SK-N-SH (cell line): ENCODE data around the gene STYK1. TPM values are rescaled to one million over a fixed set of nuclear protein-coding genes. Genes with fewer than 3 reads are reported as not detected.

Experiments
- CTCF ChIA-PET: fragments of 300-600, 350-600 bp; formaldehyde crosslinking; extraction: SDS; loops from one replicate; lab custom pipeline; 2021; lab: Yijun Ruan, JAX
- POLR2A ChIA-PET: fragments of 350-600 bp; sonication (Branson Sonifier 250); formaldehyde crosslinking; extraction: SDS; loops from one replicate; lab custom pipeline; 2020; ENCODE audit warnings: antibody characterized with exemption, inconsistent platforms; lab: Yijun Ruan, JAX
- DNase-seq: peaks from one replicate; pipeline ENCODE4 v3.0.0; 2012
- H2AFZ ChIP-seq: fragments of 200-600 bp; sonication (generic); 2 replicates; pipeline ENCODE4 v1.8.1; 2016; ENCODE audit warnings: antibody characterized with exemption, mild to moderate bottlenecking, low read depth
- H3F3A ChIP-seq: fragments of 200-600 bp; sonication (generic); replicated peaks from 2 replicates; pipeline ENCODE3; 2016; ENCODE audit warnings: antibody characterized with exemption, mild to moderate bottlenecking; ENCODE audit not compliant: insufficient read depth
- H3K27ac ChIP-seq, 2 experiments: fragments of 200-500 bp in 1 of 2; fragments of 200-600 bp in 1 of 2; sonication (Bioruptor generic) in 1 of 2; sonication (generic), shearing (Covaris generic) in 1 of 2; 2 replicates each; pipeline versions ENCODE4 v1.5.1 to v1.6.1; 2014 to 2016; ENCODE audit warnings: low read depth in 2 of 2, inconsistent platforms in 1 of 2, low read length in 1 of 2, mild to moderate bottlenecking in 1 of 2, mixed read lengths in 1 of 2
- H3K27me3 ChIP-seq: fragments of 200-600 bp; sonication (generic), shearing (Covaris generic); 2 replicates; pipeline ENCODE4 v1.6.1; 2016; ENCODE audit warnings: mixed run types; ENCODE audit not compliant: insufficient read depth
- H3K36me3 ChIP-seq, 2 experiments: fragments of 200-500 bp in 1 of 2; fragments of 200-600 bp in 1 of 2; sonication (Bioruptor generic) in 1 of 2; sonication (generic) in 1 of 2; replicated peaks in 1 of 2; 2 replicates each; pipeline versions ENCODE3 to v1.5.1; 2014 to 2016; ENCODE audit warnings: low read length in 1 of 2, mild to moderate bottlenecking in 1 of 2; ENCODE audit not compliant: insufficient read depth in 2 of 2, control insufficient read depth in 1 of 2
- H3K4me1 ChIP-seq, 2 experiments: fragments of 200-500 bp in 1 of 2; fragments of 200-600 bp in 1 of 2; sonication (Bioruptor generic) in 1 of 2; sonication (generic), shearing (Covaris generic) in 1 of 2; 2 replicates each; pipeline versions ENCODE4 v1.5.1 to v1.6.1; 2014 to 2016; ENCODE audit warnings: low read depth in 1 of 2, low read length in 1 of 2, mixed run types in 1 of 2; ENCODE audit not compliant: insufficient read depth in 2 of 2, control insufficient read depth in 1 of 2
- H3K4me2 ChIP-seq: fragments of 200-600 bp; sonication (generic), shearing (Covaris generic); 2 replicates; pipeline ENCODE4 v1.6.1; 2017; ENCODE audit warnings: mixed run types
- H3K4me3 ChIP-seq, 2 experiments: fragments of 200-500 bp in 1 of 2; fragments of 200-600 bp in 1 of 2; sonication (Bioruptor generic) in 1 of 2; sonication (generic), shearing (Covaris generic) in 1 of 2; 2 replicates each; pipeline versions ENCODE4 v1.5.1 to v1.8.1; 2014 to 2016; ENCODE audit warnings: low read depth in 2 of 2, inconsistent platforms in 1 of 2, low read length in 1 of 2, mild to moderate bottlenecking in 1 of 2, mixed read lengths in 1 of 2, moderate library complexity in 1 of 2
- H3K79me2 ChIP-seq: fragments of 200-600 bp; sonication (generic); 2 replicates; pipeline ENCODE4 v1.8.1; 2017; ENCODE audit warnings: mild to moderate bottlenecking; ENCODE audit not compliant: insufficient read depth
- H3K9ac ChIP-seq: fragments of 200-600 bp; sonication (generic); 2 replicates; pipeline ENCODE4 v1.6.1; 2017; ENCODE audit warnings: mixed run types
- H3K9me2 ChIP-seq: fragments of 200-600 bp; sonication (generic); 2 replicates; pipeline ENCODE4 v1.6.1; 2017; ENCODE audit warnings: mixed run types
- H3K9me3 ChIP-seq: fragments of 200-600 bp; sonication (generic); 2 replicates; pipeline ENCODE4 v1.6.1; 2017; ENCODE audit warnings: mixed run types, mild to moderate bottlenecking, moderate library complexity
- H4K20me1 ChIP-seq: fragments of 200-600 bp; sonication (generic); 2 replicates; pipeline ENCODE4 v1.6.1; 2017; ENCODE audit warnings: mild to moderate bottlenecking, mixed run types; ENCODE audit not compliant: insufficient read depth
- CTCF ChIP-seq: fragments of 200-600 bp; sonication (generic); IDR thresholded peaks from 2 replicates; pipeline ENCODE4 v1.6.1; 2017; ENCODE audit warnings: antibody characterized with exemption, mild to moderate bottlenecking, moderate library complexity
- EZH2phosphoT487 ChIP-seq: fragments of 200-600 bp; sonication (generic); IDR thresholded peaks from 2 replicates; pipeline ENCODE4 v1.6.1; 2017; ENCODE audit warnings: low read depth, mixed run types, mild to moderate bottlenecking, antibody characterized with exemption, moderate library complexity, borderline replicate concordance
- FOSL2 ChIP-seq: IDR thresholded peaks from 2 replicates; pipeline ENCODE4 v1.4.0; 2012; ENCODE audit warnings: low read depth, mild to moderate bottlenecking, moderate library complexity, borderline replicate concordance
- FOXJ3 ChIP-seq: sonication (generic); formaldehyde crosslinking; IDR thresholded peaks from 2 replicates; pipeline ENCODE4 v1.5.1; 2020; ENCODE audit warnings: mild to moderate bottlenecking, missing genetic modification reagents
- FOXM1 ChIP-seq: IDR thresholded peaks from 2 replicates; pipeline ENCODE4 v1.4.0; 2012; ENCODE audit warnings: low read depth, mild to moderate bottlenecking
- GABPA ChIP-seq: IDR thresholded peaks from 2 replicates; pipeline ENCODE4 v1.4.0; 2012; ENCODE audit warnings: low read depth, mild to moderate bottlenecking
- GATA2 ChIP-seq: sonication (generic); formaldehyde crosslinking; IDR thresholded peaks from 2 replicates; pipeline ENCODE4 v1.5.0; 2020; ENCODE audit warnings: mild to moderate bottlenecking, missing genetic modification reagents
- JUND ChIP-seq: IDR thresholded peaks from 2 replicates; pipeline ENCODE4 v1.4.0; 2012
- MEF2A ChIP-seq: IDR thresholded peaks from 2 replicates; pipeline ENCODE4 v1.4.0; 2012; ENCODE audit warnings: low read depth, borderline replicate concordance
- MXI1 ChIP-seq: IDR thresholded peaks from 2 replicates; pipeline ENCODE4 v1.6.1; 2012; ENCODE audit warnings: mild to moderate bottlenecking, low read depth, low read length, improper control_type of control experiment
- NFIC ChIP-seq: IDR thresholded peaks from 2 replicates; pipeline ENCODE4 v1.4.0; 2012; ENCODE audit warnings: borderline replicate concordance
- NRF1 ChIP-seq: IDR thresholded peaks from 2 replicates; pipeline ENCODE4 v1.6.1; 2012; ENCODE audit warnings: low read depth, mild to moderate bottlenecking, low read length
- POLR2AphosphoS5 ChIP-seq: IDR thresholded peaks from 2 replicates; pipeline ENCODE4 v1.6.1; 2012; ENCODE audit warnings: low read depth, low read length
- RAD21 ChIP-seq: IDR thresholded peaks from 2 replicates; pipeline ENCODE4 v1.6.1; 2012; ENCODE audit warnings: mild to moderate bottlenecking, low read length
- RCOR1 ChIP-seq: fragments of 150-350 bp; IDR thresholded peaks from 2 replicates; pipeline ENCODE4 v1.6.1; 2017; ENCODE audit warnings: antibody characterized with exemption, low read length
- REST ChIP-seq: IDR thresholded peaks from 2 replicates; pipeline ENCODE4 v1.6.1; 2012; ENCODE audit warnings: mild to moderate bottlenecking, low read depth, low read length, moderate library complexity
- RFX5 ChIP-seq: IDR thresholded peaks from 2 replicates; pipeline ENCODE4 v1.6.1; 2012; ENCODE audit warnings: mild to moderate bottlenecking, improper control_type of control experiment, low read length
- SIN3A ChIP-seq: IDR thresholded peaks from 2 replicates; pipeline ENCODE4 v1.6.1; 2012; ENCODE audit warnings: low read depth, mild to moderate bottlenecking, low read length, moderate library complexity, borderline replicate concordance
- SMC3 ChIP-seq: IDR thresholded peaks from 2 replicates; pipeline ENCODE4 v1.6.1; 2012; ENCODE audit warnings: low read depth, low read length, improper control_type of control experiment
- TAF1 ChIP-seq: IDR thresholded peaks from 2 replicates; pipeline ENCODE4 v1.6.1; 2012; ENCODE audit warnings: low read depth, mild to moderate bottlenecking, low read length, moderate library complexity, borderline replicate concordance
- TEAD4 ChIP-seq: IDR thresholded peaks from 2 replicates; pipeline ENCODE4 v1.4.0; 2012; ENCODE audit warnings: mild to moderate bottlenecking, borderline replicate concordance; ENCODE audit not compliant: insufficient read depth
- YY1 ChIP-seq: IDR thresholded peaks from 2 replicates; pipeline ENCODE4 v1.4.0; 2012; ENCODE audit warnings: low read depth, mild to moderate bottlenecking
- WGBS: methylation state at CpG from one replicate; pipeline ENCODE4 v1.1.6; 2017; ENCODE audit warnings: low lambda C conversion rate; 5-methylcytosine and 5-hydroxymethylcytosine counted together
- polyA plus RNA-seq, 3 experiments: library from polyadenylated mRNA; depleted of rRNA; stranded (reverse); fragments of >200 nt; gene quantifications; 2 replicates each; pipeline ENCODE4 v1.2.3, GENCODE V29; 2012
- TF ChIP-seq, protein P1 (sequence below): fragments of 150-350 bp; IDR thresholded peaks from 2 replicates; pipeline ENCODE4 v1.6.1; 2017; ENCODE audit warnings: antibody characterized with exemption, low read length, low read depth, borderline replicate concordance
- TF ChIP-seq, protein P2 (sequence below): IDR thresholded peaks from 2 replicates; pipeline ENCODE4 v1.4.0; 2012; ENCODE audit warnings: low read depth, borderline replicate concordance
- TF ChIP-seq, protein P3 (sequence below): fragments of 150-350 bp; IDR thresholded peaks from 2 replicates; pipeline ENCODE4 v1.6.1; 2016; ENCODE audit warnings: mild to moderate bottlenecking, low read depth, low read length
- TF ChIP-seq, protein P4 (sequence below): IDR thresholded peaks from 2 replicates; pipeline ENCODE4 v1.4.0; 2012; ENCODE audit warnings: low read depth

Gene STYK1
- polyA plus RNA-seq, 1 of the 3 experiments (the other 2 are of a cell fraction) = not detected

GRCh38 chr12:10618338-10618987 lies 55.4 kb downstream of the STYK1 start:
- Histone ChIP-seq H3K79me2 (no peaks in the 10 kb centered on the region), H3K36me3 (no peaks in the 10 kb centered on the region), H3K9me3 (no peaks in the 10 kb centered on the region), H4K20me1 (no peaks in the 10 kb centered on the region), H3K27me3 (no peaks in the 10 kb centered on the region), H3K27ac (peak overlapping the region in 1 of 2 experiments; percentile 70; a peak in 2 of 4 replicates), H3K4me2 (peak overlapping the region; percentile 39; the same call in 1 of the 2 replicates), H3F3A (peaks cover 12% of the 10 kb centered on the region), H3K4me3 (0 out of 4 replicates have a peak overlapping the region, but pooled peaks of 1 of the 2 experiments have one; percentile 1), H3K4me1 (no peaks in the 10 kb centered on the region; a peak in 2 of 4 replicates), H3K9me2 (no peaks in the 10 kb centered on the region), H2AFZ (peak overlapping the region; percentile 41), H3K9ac (peak overlapping the region; percentile 33; the same call in 1 of the 2 replicates)
- ChIA-PET CTCF (no interaction called here), POLR2A (no interaction called here)
- 26% methylated on average over 5 of the region's 5 CpGs for WGBS
- DNase-seq = no peak
- TF ChIP-seq GABPA (no peak), POLR2AphosphoS5 (peak; percentile 14; the same call in 1 of the 2 replicates), MEF2A (no peak), MXI1 (no peak), GATA2 (CRISPR knock-in tag) (no peak), NFIC (0 out of 2 replicates have a peak, but pooled peaks have one; percentile 8), TAF1 (no peak), EZH2phosphoT487 (no peak), YY1 (no peak), REST (no peak), SMC3 (no peak), JUND (peak; percentile 72), TEAD4 (no peak), RAD21 (no peak), RFX5 (no peak), CTCF (no peak), RCOR1 (no peak), FOXM1 (no peak), FOXJ3 (CRISPR knock-in tag) (no peak), FOSL2 (peak; percentile 88), NRF1 (no peak), SIN3A (no peak)
- TF ChIP-seq, protein P1, sequence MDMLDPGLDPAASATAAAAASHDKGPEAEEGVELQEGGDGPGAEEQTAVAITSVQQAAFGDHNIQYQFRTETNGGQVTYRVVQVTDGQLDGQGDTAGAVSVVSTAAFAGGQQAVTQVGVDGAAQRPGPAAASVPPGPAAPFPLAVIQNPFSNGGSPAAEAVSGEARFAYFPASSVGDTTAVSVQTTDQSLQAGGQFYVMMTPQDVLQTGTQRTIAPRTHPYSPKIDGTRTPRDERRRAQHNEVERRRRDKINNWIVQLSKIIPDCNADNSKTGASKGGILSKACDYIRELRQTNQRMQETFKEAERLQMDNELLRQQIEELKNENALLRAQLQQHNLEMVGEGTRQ = no peak
- TF ChIP-seq, protein P2, sequence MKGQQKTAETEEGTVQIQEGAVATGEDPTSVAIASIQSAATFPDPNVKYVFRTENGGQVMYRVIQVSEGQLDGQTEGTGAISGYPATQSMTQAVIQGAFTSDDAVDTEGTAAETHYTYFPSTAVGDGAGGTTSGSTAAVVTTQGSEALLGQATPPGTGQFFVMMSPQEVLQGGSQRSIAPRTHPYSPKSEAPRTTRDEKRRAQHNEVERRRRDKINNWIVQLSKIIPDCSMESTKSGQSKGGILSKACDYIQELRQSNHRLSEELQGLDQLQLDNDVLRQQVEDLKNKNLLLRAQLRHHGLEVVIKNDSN = no peak
- TF ChIP-seq, protein P3, sequence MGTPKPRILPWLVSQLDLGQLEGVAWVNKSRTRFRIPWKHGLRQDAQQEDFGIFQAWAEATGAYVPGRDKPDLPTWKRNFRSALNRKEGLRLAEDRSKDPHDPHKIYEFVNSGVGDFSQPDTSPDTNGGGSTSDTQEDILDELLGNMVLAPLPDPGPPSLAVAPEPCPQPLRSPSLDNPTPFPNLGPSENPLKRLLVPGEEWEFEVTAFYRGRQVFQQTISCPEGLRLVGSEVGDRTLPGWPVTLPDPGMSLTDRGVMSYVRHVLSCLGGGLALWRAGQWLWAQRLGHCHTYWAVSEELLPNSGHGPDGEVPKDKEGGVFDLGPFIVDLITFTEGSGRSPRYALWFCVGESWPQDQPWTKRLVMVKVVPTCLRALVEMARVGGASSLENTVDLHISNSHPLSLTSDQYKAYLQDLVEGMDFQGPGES = no peak
- TF ChIP-seq, protein P4, sequence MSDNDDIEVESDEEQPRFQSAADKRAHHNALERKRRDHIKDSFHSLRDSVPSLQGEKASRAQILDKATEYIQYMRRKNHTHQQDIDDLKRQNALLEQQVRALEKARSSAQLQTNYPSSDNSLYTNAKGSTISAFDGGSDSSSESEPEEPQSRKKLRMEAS = no peak
